Measurements from ENCODE around the gene ACP1. TPM values are rescaled to one million over a fixed set of nuclear protein-coding genes. Genes with fewer than 3 reads are reported as not detected.

The ACP1 gene
- total RNA-seq, 2 experiments from 2014 or later = 89.7 to 93.2 TPM

- Histone ChIP-seq H3K27ac (ENCODE audit: low read depth in 1 of 2, low read length in 2 of 2) (no peak overlapping the region), H3K9me3 (ENCODE audit: control insufficient read depth in 1 of 2, insufficient read depth in 1 of 2, low read length in 2 of 2) (peaks cover 0 to 11% of the 10 kb centered on the region in 2 experiments), H3K4me1 (ENCODE audit: insufficient read depth, low read length) (no peaks in the 10 kb centered on the region), H3K36me3 (ENCODE audit: insufficient read depth, low read length) (no peaks in the 10 kb centered on the region), H3K27me3 (ENCODE audit: control insufficient read depth in 1 of 2, insufficient read depth in 2 of 2, low read length in 2 of 2) (peaks cover 0 to 4% of the 10 kb centered on the region in 2 experiments), H3K4me3 (ENCODE audit: low read length) (no peak overlapping the region)
- DNase-seq (no peak), ATAC-seq (ENCODE audit: poor library complexity) (no peak)
- peaks cover 10% of the 10 kb centered on the region for H3K4me1 Mint-ChIP-seq (ENCODE audit: low read depth)
- ChIA-PET POLR2A (no interaction called here), CTCF (no interaction called here)
- no peaks in the 10 kb centered on the region for H3K9me3 Mint-ChIP-seq
- H3K27ac Mint-ChIP-seq = no peak overlapping the region
- TF ChIP-seq CTCF (IDR thresholded peaks at IDR 0.05) = no peak
- no peaks in the 10 kb centered on the region for H3K36me3 Mint-ChIP-seq (ENCODE audit: low read depth)
- intact Hi-C loops (cut with DNase I, micrococcal nuclease) = no loop called here
- no peak overlapping the region for H3K4me3 Mint-ChIP-seq
- peaks cover 18% of the 10 kb centered on the region for H3K27me3 Mint-ChIP-seq
Observed at GRCh38 chr2:322326-322725, 57.6 kb downstream of the ACP1 start.

GRCh38 chr2:323035-323434 lies 58.3 kb downstream of the ACP1 start:
- Histone ChIP-seq H3K27ac (ENCODE audit: low read depth in 1 of 2, low read length in 2 of 2) (no peak overlapping the region), H3K36me3 (ENCODE audit: insufficient read depth, low read length) (no peaks in the 10 kb centered on the region), H3K4me1 (ENCODE audit: insufficient read depth, low read length) (no peaks in the 10 kb centered on the region), H3K4me3 (ENCODE audit: low read length) (no peak overlapping the region), H3K9me3 (ENCODE audit: control insufficient read depth in 1 of 2, insufficient read depth in 1 of 2, low read length in 2 of 2) (peaks cover 0 to 11% of the 10 kb centered on the region in 2 experiments), H3K27me3 (ENCODE audit: control insufficient read depth in 1 of 2, insufficient read depth in 2 of 2, low read length in 2 of 2) (peaks cover 0 to 4% of the 10 kb centered on the region in 2 experiments)
- DNase-seq (no peak), ATAC-seq (ENCODE audit: poor library complexity) (no peak)
- Mint-ChIP-seq H3K4me3 (no peak overlapping the region), H3K4me1 (ENCODE audit: low read depth) (peaks cover 3% of the 10 kb centered on the region), H3K27me3 (peaks cover 20% of the 10 kb centered on the region), H3K9me3 (no peaks in the 10 kb centered on the region), H3K36me3 (ENCODE audit: low read depth) (no peaks in the 10 kb centered on the region), H3K27ac (no peak overlapping the region)
- intact Hi-C loops (cut with DNase I, micrococcal nuclease) = no loop called here
- POLR2A ChIA-PET = no interaction called here
- CTCF ChIA-PET = no interaction called here
- no peak for TF ChIP-seq CTCF (IDR thresholded peaks at IDR 0.05)

Other genes with a start within 250 kb of the ACP1 start
- gene FAM110C, start 218.4 kb upstream of the ACP1 start, total RNA-seq = under 1 TPM; 0.16 to 0.36 TPM
- gene SH3YL1, start 915 bp upstream of the ACP1 start, total RNA-seq = 10 to 100 TPM; 59.7 to 61.9 TPM
- gene ALKAL2, start 23.1 kb downstream of the ACP1 start, total RNA-seq = not detected